Skeletal muscle tissue (tissue), 4 donors: Measurements from ENCODE around the gene CMKLR1. TPM values are rescaled to one million over a fixed set of nuclear protein-coding genes. Genes with fewer than 3 reads are reported as not detected.

Experiments used
- H3K27ac ChIP-seq: one replicate; pipeline ENCODE4 v1.7.0; 2013; ENCODE audit warnings: mild to moderate bottlenecking, low read depth, low read length, inconsistent platforms
- H3K27me3 ChIP-seq, 3 donors: one replicate each; pipeline ENCODE4 v1.7.0; 2013; ENCODE audit warnings: low read length in 3 of 3; ENCODE audit not compliant: control insufficient read depth in 3 of 3, insufficient read depth in 3 of 3
- H3K36me3 ChIP-seq, 3 donors: one replicate each; pipeline ENCODE4 v1.7.0; 2013; ENCODE audit warnings: low read length in 3 of 3; ENCODE audit not compliant: control insufficient read depth in 3 of 3, insufficient read depth in 3 of 3
- H3K4me1 ChIP-seq, 3 donors: one replicate each; pipeline ENCODE4 v1.7.0; 2013; ENCODE audit warnings: low read length in 3 of 3, mild to moderate bottlenecking in 3 of 3; ENCODE audit not compliant: control insufficient read depth in 3 of 3, insufficient read depth in 3 of 3
- H3K4me3 ChIP-seq, 3 donors: one replicate each; pipeline ENCODE4 v1.7.0; 2013; ENCODE audit warnings: low read length in 3 of 3
- H3K9ac ChIP-seq, 3 donors: one replicate each; pipeline ENCODE4 v1.7.0; 2013; ENCODE audit warnings: low read length in 3 of 3, mild to moderate bottlenecking in 3 of 3, moderate library complexity in 2 of 3, low read depth in 1 of 3
- H3K9me3 ChIP-seq, 3 donors: one replicate each; pipeline ENCODE4 v1.7.0; 2013; ENCODE audit warnings: low read length in 3 of 3; ENCODE audit not compliant: control insufficient read depth in 3 of 3
- total RNA-seq: library from RNA; depleted of rRNA; stranded (reverse); fragments of >200 nt; gene quantifications from one replicate; pipeline ENCODE4 v1.2.3, GENCODE V29; 2014
- donor health status: Osteomylitis.

Gene CMKLR1
- total RNA-seq, 1 donor from 2014 or later = 5.7 TPM

GRCh38 chr12:108271951-108272872 lies 66.9 kb downstream of the CMKLR1 start:
- no peaks in the 10 kb centered on the region for H3K4me1 ChIP-seq

DNA sequence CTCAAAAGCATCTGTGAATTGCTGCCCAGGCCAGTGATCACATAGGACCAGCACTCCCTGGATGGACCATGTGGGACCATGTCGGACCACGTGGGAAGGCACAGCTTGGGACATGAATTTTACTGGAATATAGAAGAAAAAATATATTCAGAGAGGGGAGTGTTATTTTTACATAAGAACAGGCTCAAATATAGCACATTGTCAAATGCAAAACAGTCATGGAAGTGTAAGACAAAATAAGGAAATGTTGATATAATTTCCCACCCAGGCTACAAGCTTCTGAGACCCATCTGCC lies 68.3 kb downstream of the CMKLR1 start:
- no peak overlapping the region for H3K4me3 ChIP-seq
- no peaks in the 10 kb centered on the region for H3K36me3 ChIP-seq
- no peak overlapping the region for H3K9ac ChIP-seq
- H3K9me3 ChIP-seq = no peaks in the 10 kb centered on the region
- no peak overlapping the region for H3K27ac ChIP-seq
- no peaks in the 10 kb centered on the region for H3K4me1 ChIP-seq
- no peaks in the 10 kb centered on the region for H3K27me3 ChIP-seq

More at GRCh38 chr12:108271951-108272872, 66.9 kb downstream of the CMKLR1 start:
- Histone ChIP-seq H3K36me3 (no peaks in the 10 kb centered on the region), H3K9me3 (no peaks in the 10 kb centered on the region), H3K4me3 (no peak overlapping the region), H3K27me3 (no peaks in the 10 kb centered on the region), H3K27ac (no peak overlapping the region), H3K9ac (no peak overlapping the region)

DNA sequence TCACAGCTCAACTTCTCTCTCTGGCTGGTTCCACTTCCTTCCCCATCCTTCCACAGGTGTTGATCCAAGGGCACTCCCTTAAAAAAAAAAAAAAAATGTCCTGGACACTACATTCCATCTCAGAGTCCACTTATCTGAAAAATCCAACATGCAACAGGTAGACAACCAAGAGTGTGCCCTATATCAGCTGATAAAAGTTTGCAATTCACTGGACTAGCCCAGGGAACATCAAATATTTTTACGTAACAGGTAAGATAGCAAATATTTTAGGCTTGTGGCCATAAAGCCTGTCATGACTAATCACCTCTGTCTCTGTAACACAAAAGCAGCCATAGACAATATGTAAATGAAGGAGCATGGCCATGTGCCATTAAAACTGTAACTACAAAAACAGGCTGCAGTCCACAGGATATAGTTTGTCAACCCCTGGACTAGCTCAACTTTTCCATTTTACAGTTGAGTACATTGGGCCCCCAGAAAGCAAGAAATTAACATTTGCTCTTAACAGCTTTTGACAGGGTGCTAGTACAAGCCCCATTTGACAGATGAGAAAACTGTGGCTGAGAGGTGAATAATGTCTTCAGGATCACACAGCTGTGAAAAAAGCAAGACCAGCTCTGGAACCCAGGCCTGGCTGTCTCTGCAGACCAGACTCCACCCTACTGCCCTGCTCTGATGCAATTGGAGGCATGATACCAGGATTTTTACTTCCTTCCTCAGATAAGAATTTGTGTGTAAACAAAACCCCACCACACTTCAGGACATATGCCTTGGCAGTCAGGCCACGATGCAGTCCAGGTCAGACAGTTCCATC lies 68.9 kb downstream of the CMKLR1 start:
- Histone ChIP-seq H3K36me3 (no peaks in the 10 kb centered on the region), H3K27ac (no peak overlapping the region), H3K4me1 (no peaks in the 10 kb centered on the region), H3K27me3 (no peaks in the 10 kb centered on the region), H3K9me3 (no peaks in the 10 kb centered on the region), H3K9ac (no peak overlapping the region), H3K4me3 (no peak overlapping the region)

DNA sequence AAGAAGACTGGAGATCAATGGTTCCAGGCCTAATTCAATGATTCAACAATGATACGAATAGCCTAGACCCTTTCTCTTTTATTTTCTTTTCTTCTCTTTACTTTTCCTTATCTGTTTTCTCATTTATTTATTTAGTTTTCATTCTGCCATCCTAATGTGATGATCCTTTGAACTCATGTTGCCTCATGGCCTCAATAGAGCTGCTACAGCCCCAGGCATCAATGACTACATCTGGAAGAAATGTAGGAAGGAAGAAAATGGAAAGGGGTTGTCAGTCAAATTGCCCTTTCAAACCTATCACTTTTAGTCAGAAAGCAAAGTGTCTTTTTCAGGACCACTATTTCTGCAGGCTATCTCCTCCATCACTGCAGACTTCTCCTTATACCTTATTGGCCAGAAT lies 69.9 kb downstream of the CMKLR1 start:
- H3K9me3 ChIP-seq = no peaks in the 10 kb centered on the region
- no peaks in the 10 kb centered on the region for H3K27me3 ChIP-seq
- H3K4me1 ChIP-seq = no peaks in the 10 kb centered on the region
- H3K9ac ChIP-seq = no peak overlapping the region
- no peak overlapping the region for H3K4me3 ChIP-seq
- no peak overlapping the region for H3K27ac ChIP-seq
- no peaks in the 10 kb centered on the region for H3K36me3 ChIP-seq

DNA sequence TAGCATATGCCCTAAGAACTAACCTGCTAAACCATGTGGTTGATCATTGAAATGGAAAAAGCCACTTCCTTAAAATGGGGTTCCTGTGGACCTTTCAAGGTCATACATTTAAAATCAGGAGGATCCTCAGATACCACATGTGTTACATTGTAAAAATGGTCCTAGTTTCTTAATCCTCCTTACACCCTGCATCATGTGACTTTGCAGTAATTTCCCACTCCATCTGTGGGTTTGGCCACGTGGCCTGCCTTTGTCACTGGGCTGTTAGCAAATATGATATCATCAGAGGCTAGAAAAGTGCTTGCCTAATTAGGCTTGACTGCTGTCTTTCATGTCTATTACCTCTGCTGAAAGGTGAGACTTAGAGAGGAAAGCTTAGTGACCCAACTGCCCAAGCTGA lies 70.7 kb downstream of the CMKLR1 start:
- H3K4me3 ChIP-seq = no peak overlapping the region
- H3K4me1 ChIP-seq = no peaks in the 10 kb centered on the region
- H3K36me3 ChIP-seq = no peaks in the 10 kb centered on the region
- no peak overlapping the region for H3K27ac ChIP-seq
- no peaks in the 10 kb centered on the region for H3K9me3 ChIP-seq
- H3K27me3 ChIP-seq = no peaks in the 10 kb centered on the region
- no peak overlapping the region for H3K9ac ChIP-seq

DNA sequence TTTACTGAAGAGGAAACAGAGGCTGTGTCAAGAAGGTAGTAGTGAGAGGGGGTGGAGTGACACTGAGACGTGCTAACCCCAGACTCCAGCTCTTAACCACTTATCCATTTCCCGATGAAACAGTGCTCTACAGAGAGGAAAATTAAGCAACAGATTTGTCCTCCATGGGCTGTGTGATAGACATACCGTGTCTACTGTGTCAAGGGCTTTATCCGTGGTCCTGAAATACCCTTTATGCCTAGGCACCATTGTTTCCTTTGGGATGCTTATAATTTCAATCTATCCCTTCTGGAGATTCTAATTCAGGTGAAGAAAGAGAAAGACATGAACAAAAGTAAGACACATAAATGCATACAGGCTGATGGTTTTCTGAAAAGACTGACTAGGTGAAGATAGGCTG lies 71.7 kb downstream of the CMKLR1 start:
- Histone ChIP-seq H3K4me1 (no peaks in the 10 kb centered on the region), H3K4me3 (no peak overlapping the region), H3K9me3 (no peaks in the 10 kb centered on the region)

DNA sequence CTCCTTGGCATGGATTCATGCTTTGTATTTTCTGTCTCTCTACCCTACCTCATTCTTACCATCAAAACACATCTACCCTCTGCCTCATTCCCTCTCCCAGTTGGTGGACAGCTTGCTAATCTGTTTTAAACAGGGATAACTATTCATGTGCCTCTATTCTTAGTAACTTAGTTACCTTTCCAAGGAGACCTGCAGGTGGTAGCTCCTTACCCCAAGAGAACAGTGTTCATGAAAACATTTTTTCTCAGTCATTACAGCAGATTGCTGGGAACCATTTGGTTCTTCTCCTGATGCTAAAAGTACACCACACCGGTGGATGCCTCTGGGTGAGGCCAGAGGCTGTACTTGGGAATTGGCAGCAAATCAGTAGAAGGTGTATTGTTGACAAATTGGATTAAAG lies 73.0 kb downstream of the CMKLR1 start:
- Histone ChIP-seq H3K9me3 (peaks cover 0 to 3% (median 0%) of the 10 kb centered on the region in 3 donors), H3K9ac (no peak overlapping the region), H3K27me3 (peaks cover 0 to 2% (median 0%) of the 10 kb centered on the region in 3 donors), H3K27ac (no peak overlapping the region), H3K4me1 (no peaks in the 10 kb centered on the region), H3K36me3 (no peaks in the 10 kb centered on the region), H3K4me3 (no peak overlapping the region)

More for the DNA sequence above, 71.7 kb downstream of the CMKLR1 start:
- peaks cover 0 to 2% (median 0%) of the 10 kb centered on the region in 3 donors for H3K27me3 ChIP-seq
- no peak overlapping the region for H3K9ac ChIP-seq
- H3K36me3 ChIP-seq = no peaks in the 10 kb centered on the region
- H3K27ac ChIP-seq = no peak overlapping the region

DNA sequence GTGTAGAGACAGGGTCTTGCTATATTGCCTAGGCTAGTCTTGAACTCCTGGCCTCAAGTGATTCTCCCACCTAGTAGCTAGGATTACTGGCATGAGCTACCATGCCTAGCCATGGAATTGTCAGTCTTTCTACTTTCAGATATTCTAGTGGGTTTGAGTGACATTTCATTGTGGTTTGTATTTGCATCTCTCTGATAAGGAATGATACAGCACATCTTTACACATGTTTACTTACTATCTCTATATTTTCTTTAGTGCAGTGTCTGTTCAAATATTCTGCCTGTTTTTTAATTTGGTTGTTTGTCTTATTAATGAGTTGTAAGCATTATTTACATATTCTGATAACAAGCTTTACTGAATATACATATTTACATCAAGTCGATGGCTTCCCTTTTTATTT lies 73.6 kb downstream of the CMKLR1 start:
- Histone ChIP-seq H3K9me3 (peaks cover 0 to 6% (median 0%) of the 10 kb centered on the region in 3 donors), H3K9ac (no peak overlapping the region), H3K4me1 (no peaks in the 10 kb centered on the region), H3K27me3 (peaks cover 0 to 2% (median 0%) of the 10 kb centered on the region in 3 donors), H3K4me3 (no peak overlapping the region), H3K27ac (no peak overlapping the region), H3K36me3 (no peaks in the 10 kb centered on the region)

GRCh38 chr12:108260969-108261368 lies 78.1 kb downstream of the CMKLR1 start:
- no peak overlapping the region for H3K9ac ChIP-seq
- no peaks in the 10 kb centered on the region for H3K36me3 ChIP-seq
- H3K27ac ChIP-seq = no peak overlapping the region
- H3K27me3 ChIP-seq = peaks cover 2 to 3% (median 2%) of the 10 kb centered on the region in 3 donors
- no peak overlapping the region for H3K4me3 ChIP-seq
- H3K9me3 ChIP-seq = peaks cover 0 to 6% (median 0%) of the 10 kb centered on the region in 3 donors
- H3K4me1 ChIP-seq = no peaks in the 10 kb centered on the region

GRCh38 chr12:108260039-108260438 lies 79.1 kb downstream of the CMKLR1 start:
- Histone ChIP-seq H3K9ac (no peak overlapping the region), H3K4me1 (no peaks in the 10 kb centered on the region), H3K36me3 (no peaks in the 10 kb centered on the region), H3K9me3 (peaks cover 0 to 6% (median 0%) of the 10 kb centered on the region in 3 donors), H3K4me3 (no peak overlapping the region), H3K27me3 (peaks cover 2 to 3% (median 2%) of the 10 kb centered on the region in 3 donors), H3K27ac (no peak overlapping the region)
